H1 (cell line): ENCODE results near the gene LSM7. TPM values are rescaled to one million over a fixed set of nuclear protein-coding genes. Genes with fewer than 3 reads are reported as not detected.

Experiments used
- CTCF ChIP-seq, 3 experiments: IDR thresholded peaks; 1 replicate in 2 of 3; 2 replicates in 1 of 3; pipeline versions ENCODE4 v1.5.1 to v1.6.1; 2011; ENCODE audit warnings: low read length in 3 of 3, mild to moderate bottlenecking in 3 of 3, inconsistent platforms in 2 of 3, low read depth in 1 of 3, moderate library complexity in 1 of 3; ENCODE audit not compliant: insufficient read depth in 1 of 3; ENCODE audit errors: control extremely low read depth in 1 of 3
- SAP30 ChIP-seq: fragments of 300-600 bp; sonication (generic); IDR thresholded peaks from 2 replicates; pipeline ENCODE4 v1.7.1; 2012; ENCODE audit warnings: low read length, moderate library complexity, mild to moderate bottlenecking, inconsistent platforms; ENCODE audit not compliant: insufficient read depth, insufficient replicate concordance
- polyA plus RNA-seq, 7 experiments: library from polyadenylated mRNA; depleted of rRNA in 3 of 7; stranded (reverse) in 5 of 7; unstranded in 2 of 7; fragments of >200 nt in 5 of 7; fragments of 200-250 nt in 2 of 7; gene quantifications; 1 replicate in 5 of 7; 2 replicates in 1 of 7; 4 replicates in 1 of 7; pipeline versions ENCODE4 v1.2.1 to v1.2.3, GENCODE V29; 2011 to 2013; ENCODE audit warnings: missing spikeins in 2 of 7, mixed read lengths in 2 of 7
- total RNA-seq: library from RNA; stranded (reverse); fragmentation: NEBNext Ultra II Directional; extraction: Animal tissue kit (Norgen Biotek cat#: 25700); gene quantifications from 2 replicates; pipeline ENCODE4 v1.2.1, GENCODE V29; 2021

Gene LSM7
- total and polyA plus RNA-seq, 2 of the 8 experiments (the other 6 are each of a cell fraction or from before 2014, with no cell fraction given) = 228 to 1,335 TPM

- TF ChIP-seq CTCF (IDR thresholded peaks at IDR 0.05; ENCODE audit: control extremely low read depth in 1 of 3, insufficient read depth in 1 of 3, low read depth in 1 of 3, low read length in 3 of 3) (no peak), SAP30 (no peak)
Measured at GRCh38 chr19:2288338-2288817, 40.0 kb downstream of the LSM7 start (continued).
